ENCODE measurements around the gene SDK1. TPM values are rescaled to one million over a fixed set of nuclear protein-coding genes. Genes with fewer than 3 reads are reported as not detected.

SDK1 gene
- total and polyA plus RNA-seq, 12 donors = 1.0 to 5.3 (median 3.2) TPM

DNA sequence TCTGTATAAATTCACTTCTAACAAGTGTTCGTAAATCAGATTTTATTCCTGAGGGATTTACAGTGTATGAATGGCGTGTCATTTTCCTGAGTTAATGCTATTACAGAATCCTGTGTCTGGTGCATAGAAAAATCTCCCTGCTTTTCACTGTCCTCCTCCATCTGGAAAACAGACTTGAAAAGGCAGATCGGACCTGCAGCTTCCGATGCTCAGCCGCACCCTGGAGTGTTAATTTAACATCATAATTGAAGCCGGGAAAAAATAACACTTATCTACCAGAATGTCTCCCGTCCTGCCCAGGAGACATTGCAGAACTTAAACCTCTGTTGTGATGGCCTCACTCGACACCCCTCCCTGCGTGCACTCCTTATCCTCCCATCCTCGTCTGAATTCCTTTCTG, 939.0 kb downstream of the SDK1 start:
- no peak for ATAC-seq

DNA sequence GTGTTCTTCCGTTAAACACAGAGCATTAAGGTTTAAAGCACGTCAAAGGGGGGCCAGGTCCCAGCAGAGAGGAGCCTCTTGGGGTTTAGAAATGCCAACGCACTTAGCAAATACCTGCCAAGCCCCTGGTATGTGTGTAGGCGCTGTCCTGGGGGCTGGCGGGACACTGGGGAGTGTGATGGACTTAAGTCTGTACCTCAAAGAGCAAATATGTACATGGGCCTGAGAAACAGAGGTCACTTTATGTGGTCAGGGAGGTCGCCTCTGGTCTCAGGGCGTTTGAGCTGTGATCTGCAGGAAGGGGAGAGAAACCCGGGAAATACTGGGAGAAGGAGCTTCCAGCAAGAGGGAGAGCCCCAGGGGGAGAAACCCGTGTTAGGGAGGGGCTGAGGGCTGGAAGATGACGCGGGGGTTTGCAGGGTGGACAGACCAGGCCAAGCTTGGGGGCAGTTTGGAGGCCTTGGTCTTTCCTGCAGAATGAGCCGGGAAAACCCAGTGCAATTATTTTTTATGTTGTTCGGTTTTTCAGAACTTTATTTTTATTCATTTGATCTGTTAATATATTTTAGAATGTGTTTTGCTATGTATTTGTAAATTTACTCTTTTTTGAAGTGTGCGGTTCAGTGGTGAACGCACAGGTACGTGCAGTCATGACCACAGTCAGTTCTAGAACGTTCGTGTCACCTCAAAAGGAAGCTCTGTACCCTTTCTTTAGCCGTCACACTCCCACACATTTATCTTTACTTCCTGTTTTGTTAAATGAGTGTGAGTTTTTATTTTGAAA, 939.7 kb downstream of the SDK1 start:
- Histone ChIP-seq H3K4me3 (no peak overlapping the region), H3K27ac (no peak overlapping the region), H3K4me1 (no peaks in the 10 kb centered on the region), H3K27me3 (no peaks in the 10 kb centered on the region), H3K36me3 (no peaks in the 10 kb centered on the region), H3K9me3 (peaks cover 0 to 19% (median 5%) of the 10 kb centered on the region in 11 donors)
- TF ChIP-seq, protein P1, sequence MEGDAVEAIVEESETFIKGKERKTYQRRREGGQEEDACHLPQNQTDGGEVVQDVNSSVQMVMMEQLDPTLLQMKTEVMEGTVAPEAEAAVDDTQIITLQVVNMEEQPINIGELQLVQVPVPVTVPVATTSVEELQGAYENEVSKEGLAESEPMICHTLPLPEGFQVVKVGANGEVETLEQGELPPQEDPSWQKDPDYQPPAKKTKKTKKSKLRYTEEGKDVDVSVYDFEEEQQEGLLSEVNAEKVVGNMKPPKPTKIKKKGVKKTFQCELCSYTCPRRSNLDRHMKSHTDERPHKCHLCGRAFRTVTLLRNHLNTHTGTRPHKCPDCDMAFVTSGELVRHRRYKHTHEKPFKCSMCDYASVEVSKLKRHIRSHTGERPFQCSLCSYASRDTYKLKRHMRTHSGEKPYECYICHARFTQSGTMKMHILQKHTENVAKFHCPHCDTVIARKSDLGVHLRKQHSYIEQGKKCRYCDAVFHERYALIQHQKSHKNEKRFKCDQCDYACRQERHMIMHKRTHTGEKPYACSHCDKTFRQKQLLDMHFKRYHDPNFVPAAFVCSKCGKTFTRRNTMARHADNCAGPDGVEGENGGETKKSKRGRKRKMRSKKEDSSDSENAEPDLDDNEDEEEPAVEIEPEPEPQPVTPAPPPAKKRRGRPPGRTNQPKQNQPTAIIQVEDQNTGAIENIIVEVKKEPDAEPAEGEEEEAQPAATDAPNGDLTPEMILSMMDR (IDR thresholded peaks at IDR 0.05) = no peak
- ATAC-seq (no peak), DNase-seq (no peak)
- WGBS, 2 donors = 77 to 79% methylated on average over 19 of the region's 19 CpGs
- intact Hi-C loops (cut with DNase I) = no loop called here

More for the DNA sequence above, 939.0 kb downstream of the SDK1 start:
- TF ChIP-seq, protein P1 (IDR thresholded peaks at IDR 0.05) = no peak
- no peak overlapping the region for H3K4me3 ChIP-seq
- no peaks in the 10 kb centered on the region for H3K36me3 ChIP-seq
- WGBS, 2 donors = 69 to 76% methylated on average over 10 of the region's 10 CpGs
- H3K27me3 ChIP-seq = no peaks in the 10 kb centered on the region
- H3K27ac ChIP-seq = no peak overlapping the region
- H3K4me1 ChIP-seq = no peaks in the 10 kb centered on the region
- H3K9me3 ChIP-seq = peaks cover 0 to 18% (median 5%) of the 10 kb centered on the region in 11 donors
- DNase-seq = no peak
- intact Hi-C loops (cut with DNase I) = no loop called here

DNA sequence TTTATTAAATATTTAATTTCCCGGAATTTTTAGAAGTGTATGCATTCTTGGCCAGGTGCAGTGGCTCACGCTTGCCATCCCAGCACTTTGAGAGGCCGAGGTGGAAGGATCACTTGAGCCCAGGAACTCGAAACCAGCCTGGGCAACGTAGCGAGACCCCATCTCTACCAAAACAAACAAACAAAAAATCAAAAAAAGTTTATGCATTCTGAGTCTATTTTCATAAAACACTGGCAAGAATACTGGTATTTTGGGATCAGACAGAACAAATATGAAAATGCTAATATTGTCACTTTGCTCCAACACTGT, 940.2 kb downstream of the SDK1 start:
- Histone ChIP-seq H3K36me3 (no peaks in the 10 kb centered on the region), H3K4me1 (no peaks in the 10 kb centered on the region), H3K4me3 (no peak overlapping the region), H3K9me3 (peaks cover 0 to 19% (median 5%) of the 10 kb centered on the region in 11 donors), H3K27ac (no peak overlapping the region), H3K27me3 (no peaks in the 10 kb centered on the region)
- no peak for DNase-seq
- TF ChIP-seq, protein P1 (IDR thresholded peaks at IDR 0.05) = no peak
- intact Hi-C loops (cut with DNase I) = no loop called here
- no peak for ATAC-seq
- WGBS, 2 donors = 83 to 88% methylated on average over 6 of the region's 6 CpGs

- Histone ChIP-seq H3K4me3 (no peak overlapping the region), H3K27me3 (no peaks in the 10 kb centered on the region), H3K36me3 (no peaks in the 10 kb centered on the region), H3K4me1 (no peaks in the 10 kb centered on the region), H3K9me3 (peaks cover 0 to 19% (median 5%) of the 10 kb centered on the region in 11 donors), H3K27ac (no peak overlapping the region)
- ATAC-seq (no peak), DNase-seq (no peak)
- WGBS, 2 donors = 90 to 92% methylated on average over 12 of the region's 12 CpGs
- intact Hi-C loops (cut with DNase I) = no loop called here
- TF ChIP-seq, protein P1 (IDR thresholded peaks at IDR 0.05) = no peak
Observed at GRCh38 chr7:4241791-4242190, 940.7 kb downstream of the SDK1 start.

Data from heart right ventricle (tissue), 16 donors.